ENCODE measurements around the gene MORF4L2.
"Not testable (repeated sequence)": the region's sequence is repeated elsewhere in the genome, so short reads cannot be mapped to it uniquely, and the experiment has no call there.

Gene MORF4L2

GRCh38 chrX:103691059-103691458, 4.6 kb upstream of the MORF4L2 start:
- H3K9me3 Mint-ChIP-seq: no peaks in the 10 kb centered on the region
- no peaks in the 10 kb centered on the region for H3K4me1 Mint-ChIP-seq
- no peaks in the 10 kb centered on the region for H3K27me3 Mint-ChIP-seq
- DNase-seq (no peak), ATAC-seq (no peak)
- H3K4me3 Mint-ChIP-seq: no peak overlapping the region
- no peak overlapping the region for H3K27ac Mint-ChIP-seq

- H3K4me1 Mint-ChIP-seq: peaks cover 1% of the 10 kb centered on the region
- H3K4me3 Mint-ChIP-seq: no peak overlapping the region
- peak in 1 of 2 donors; percentile 2 for DNase-seq
- ATAC-seq: no peak
- H3K9me3 Mint-ChIP-seq: no peaks in the 10 kb centered on the region
- H3K27ac Mint-ChIP-seq: no peak overlapping the region
- H3K27me3 Mint-ChIP-seq: no peaks in the 10 kb centered on the region
Measured at GRCh38 chrX:103688946-103689345, 2.4 kb upstream of the MORF4L2 start.

- no peak overlapping the region for H3K27ac Mint-ChIP-seq
- no peaks in the 10 kb centered on the region for H3K9me3 Mint-ChIP-seq
- no peaks in the 10 kb centered on the region for H3K27me3 Mint-ChIP-seq
- peaks cover 6% of the 10 kb centered on the region for H3K4me1 Mint-ChIP-seq
- peak; percentile 2 for ATAC-seq
- no peak overlapping the region for H3K4me3 Mint-ChIP-seq
- DNase-seq: peak; percentile 21 to 43
Measured at GRCh38 chrX:103687696-103688201, 1.2 kb upstream of the MORF4L2 start.

GRCh38 chrX:103687073-103687695, 685 bp upstream of the MORF4L2 start:
- Mint-ChIP-seq H3K9me3 (no peaks in the 10 kb centered on the region), H3K4me3 (no peak overlapping the region), H3K27ac (no peak overlapping the region), H3K27me3 (no peaks in the 10 kb centered on the region), H3K4me1 (peaks cover 6% of the 10 kb centered on the region)
- DNase-seq (peak; percentile 80 to 86), ATAC-seq (peak; percentile 78)

GRCh38 chrX:103685396-103685795, 1.1 kb downstream of the MORF4L2 start:
- peak overlapping the region in 1 of 2 donors; percentile 91 for H3K27ac Mint-ChIP-seq
- no peak for DNase-seq

GRCh38 chrX:103681443-103681842, 5.1 kb downstream of the MORF4L2 start:
- H3K4me3 Mint-ChIP-seq: no peak overlapping the region
- H3K27me3 Mint-ChIP-seq: no peaks in the 10 kb centered on the region
- H3K4me1 Mint-ChIP-seq: peaks cover 12% of the 10 kb centered on the region
- H3K27ac Mint-ChIP-seq: no peak overlapping the region
- ATAC-seq (no peak), DNase-seq (no peak)
- H3K9me3 Mint-ChIP-seq: no peaks in the 10 kb centered on the region

More at GRCh38 chrX:103685396-103685795, 1.1 kb downstream of the MORF4L2 start:
- H3K9me3 Mint-ChIP-seq: no peaks in the 10 kb centered on the region
- peaks cover 6% of the 10 kb centered on the region for H3K4me1 Mint-ChIP-seq
- no peak for ATAC-seq
- peak overlapping the region in 1 of 2 donors; percentile 73 for H3K4me3 Mint-ChIP-seq
- H3K27me3 Mint-ChIP-seq: no peaks in the 10 kb centered on the region

- ATAC-seq (no peak), DNase-seq (no peak)
- no peaks in the 10 kb centered on the region for H3K27me3 Mint-ChIP-seq
- H3K4me3 Mint-ChIP-seq: no peak overlapping the region
- peaks cover 7% of the 10 kb centered on the region for H3K4me1 Mint-ChIP-seq
- no peaks in the 10 kb centered on the region for H3K9me3 Mint-ChIP-seq
- peak overlapping the region; percentile 65 to 83 for H3K27ac Mint-ChIP-seq
Measured at GRCh38 chrX:103678199-103678993, 8.1 kb downstream of the MORF4L2 start.

- peak overlapping the region in 1 of 2 donors; percentile 27 for H3K27ac Mint-ChIP-seq
- no peak for DNase-seq
- no peak for ATAC-seq
- H3K4me3 Mint-ChIP-seq: no peak overlapping the region
- H3K4me1 Mint-ChIP-seq: peaks cover 7% of the 10 kb centered on the region
- H3K27me3 Mint-ChIP-seq: no peaks in the 10 kb centered on the region
- H3K9me3 Mint-ChIP-seq: no peaks in the 10 kb centered on the region
Measured at GRCh38 chrX:103674531-103675454, 11.7 kb downstream of the MORF4L2 start.

- Mint-ChIP-seq H3K9me3 (no peaks in the 10 kb centered on the region), H3K4me1 (no peaks in the 10 kb centered on the region), H3K27me3 (no peaks in the 10 kb centered on the region), H3K27ac (peak overlapping the region in 1 of 2 donors; percentile 46), H3K4me3 (no peak overlapping the region)
- ATAC-seq: no peak
- DNase-seq: no peak
Measured at GRCh38 chrX:103669745-103670144, 16.8 kb downstream of the MORF4L2 start.

GRCh38 chrX:103666202-103667107, 20.0 kb downstream of the MORF4L2 start:
- DNase-seq: no peak
- Mint-ChIP-seq H3K27me3 (peaks cover 10% of the 10 kb centered on the region), H3K27ac (peak overlapping the region in 1 of 2 donors; percentile 74), H3K9me3 (no peaks in the 10 kb centered on the region), H3K4me3 (no peak overlapping the region), H3K4me1 (peaks cover 7% of the 10 kb centered on the region)
- ATAC-seq: no peak

GRCh38 chrX:103663981-103664762, 22.3 kb downstream of the MORF4L2 start:
- DNase-seq: no peak
- peaks cover 7% of the 10 kb centered on the region for H3K4me1 Mint-ChIP-seq
- no peak overlapping the region for H3K4me3 Mint-ChIP-seq
- peaks cover 10% of the 10 kb centered on the region for H3K27me3 Mint-ChIP-seq
- ATAC-seq: no peak
- peaks cover 7 to 8% of the 10 kb centered on the region in 2 donors for H3K9me3 Mint-ChIP-seq
- no peak overlapping the region for H3K27ac Mint-ChIP-seq

GRCh38 chrX:103659460-103659859, 27.0 kb downstream of the MORF4L2 start:
- not testable (repeated sequence) for ATAC-seq, DNase-seq, H3K27me3 Mint-ChIP-seq, H3K4me3 Mint-ChIP-seq
- Mint-ChIP-seq H3K4me1 (peaks cover 12% of the 10 kb centered on the region), H3K9me3 (peaks cover 13 to 14% of the 10 kb centered on the region in 2 donors), H3K27ac (peak overlapping the region in 1 of 2 donors; percentile 40)

GRCh38 chrX:103658681-103659433, 27.6 kb downstream of the MORF4L2 start:
- H3K27ac Mint-ChIP-seq: no peak overlapping the region
- DNase-seq (no peak), ATAC-seq (no peak)
- H3K4me3 Mint-ChIP-seq: no peak overlapping the region
- H3K4me1 Mint-ChIP-seq: peaks cover 7% of the 10 kb centered on the region
- H3K9me3 Mint-ChIP-seq: peaks cover 13 to 14% of the 10 kb centered on the region in 2 donors
- H3K27me3 Mint-ChIP-seq: peaks cover 3% of the 10 kb centered on the region
